ENCODE data around the gene SLC6A1.
"Not testable (repeated sequence)": the region's sequence is repeated elsewhere in the genome, so short reads cannot be mapped to it uniquely, and the experiment has no call there.

Gene SLC6A1

DNA sequence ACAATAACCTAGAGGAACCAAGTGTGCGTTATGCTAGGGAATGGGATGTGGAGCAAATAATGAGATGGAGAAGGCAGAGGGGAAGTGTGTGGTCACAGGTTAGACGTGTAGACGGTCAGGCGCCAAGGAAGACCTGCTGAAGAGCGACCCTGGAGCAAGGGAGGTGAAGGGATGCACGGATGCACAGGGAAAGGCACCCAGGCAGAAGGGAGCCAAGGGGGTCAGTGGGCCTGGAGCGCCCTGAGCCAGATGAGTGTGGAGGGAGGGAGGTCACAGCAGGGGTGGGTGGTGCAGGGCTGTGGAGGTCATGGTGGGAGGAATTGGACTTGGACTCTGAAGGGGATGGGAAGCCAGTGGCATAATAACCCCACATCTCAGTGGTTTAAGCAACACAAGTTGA is 70.2 kb downstream of the SLC6A1 start:
- DNase-seq: no peak

DNA sequence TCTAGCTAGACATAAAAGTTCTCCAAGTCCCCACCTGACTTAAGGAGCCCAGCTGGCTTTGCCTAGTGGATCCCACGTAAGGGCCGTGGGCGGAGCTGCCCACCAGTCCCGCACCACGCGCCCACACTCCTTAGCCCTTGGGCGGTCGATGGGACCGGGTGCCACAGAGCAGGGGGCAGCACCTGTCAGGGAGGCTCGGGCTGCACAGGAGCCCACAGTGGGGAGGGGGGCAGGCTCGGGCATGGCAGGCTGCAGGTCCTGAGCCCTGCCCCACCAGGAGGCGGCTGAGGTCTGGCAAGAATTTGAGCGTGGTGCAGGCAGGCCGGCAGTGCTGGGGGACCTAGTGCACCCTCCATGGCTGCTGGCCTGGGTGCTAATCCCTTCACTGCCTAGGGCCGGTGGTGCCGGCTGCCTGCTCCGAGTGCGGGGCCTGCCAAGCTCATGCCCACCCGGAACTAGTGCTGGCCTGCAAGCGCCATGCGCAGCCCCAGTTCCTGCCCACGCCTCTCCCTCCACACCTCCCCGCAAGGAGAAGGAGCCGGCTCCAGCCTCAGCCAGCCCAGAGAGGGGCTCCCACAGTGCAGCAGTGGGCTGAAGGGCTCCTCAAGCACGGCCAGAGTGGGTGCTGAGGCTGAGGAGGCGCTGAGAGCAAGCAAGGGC is 78.7 kb downstream of the SLC6A1 start:
- DNase-seq: no peak

DNA sequence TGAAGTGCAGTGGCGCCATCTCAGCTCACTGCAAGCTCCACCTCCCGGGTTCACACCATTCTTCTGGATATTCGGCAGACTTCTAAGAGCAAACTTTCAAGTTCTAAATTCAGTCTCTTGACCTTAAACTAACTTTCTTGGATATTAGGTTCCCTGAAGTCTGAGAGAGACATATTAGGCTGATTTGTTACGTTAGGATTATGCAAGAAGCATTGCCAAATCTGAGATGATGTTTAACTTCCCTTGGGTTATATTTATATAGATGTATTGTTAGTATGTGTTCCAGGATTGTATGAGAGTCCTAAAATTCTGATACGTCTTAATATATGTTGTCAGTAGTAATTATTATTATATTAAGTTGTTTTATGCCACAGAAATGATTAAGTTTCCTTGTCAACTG is 80.1 kb downstream of the SLC6A1 start:
- DNase-seq: no peak

DNA sequence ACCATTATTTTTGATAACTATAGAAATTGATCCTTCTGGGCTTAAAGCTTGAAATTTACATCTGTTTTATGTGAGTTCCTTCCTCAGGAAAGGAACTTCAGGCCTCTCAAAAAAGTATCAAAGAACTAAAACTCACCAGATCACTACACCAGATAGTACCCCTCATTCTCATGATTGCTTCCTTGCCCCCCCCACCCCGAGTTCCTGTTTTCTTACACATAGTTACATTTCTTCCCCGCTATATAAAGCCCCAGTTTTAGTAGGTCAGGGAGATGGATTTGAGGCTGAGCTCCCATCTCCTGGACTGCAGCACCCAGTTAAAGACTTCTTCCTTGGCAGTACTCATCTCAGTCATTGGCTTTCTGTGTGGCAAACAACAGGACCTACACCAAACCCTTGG is 81.5 kb downstream of the SLC6A1 start:
- no peak for DNase-seq

DNA sequence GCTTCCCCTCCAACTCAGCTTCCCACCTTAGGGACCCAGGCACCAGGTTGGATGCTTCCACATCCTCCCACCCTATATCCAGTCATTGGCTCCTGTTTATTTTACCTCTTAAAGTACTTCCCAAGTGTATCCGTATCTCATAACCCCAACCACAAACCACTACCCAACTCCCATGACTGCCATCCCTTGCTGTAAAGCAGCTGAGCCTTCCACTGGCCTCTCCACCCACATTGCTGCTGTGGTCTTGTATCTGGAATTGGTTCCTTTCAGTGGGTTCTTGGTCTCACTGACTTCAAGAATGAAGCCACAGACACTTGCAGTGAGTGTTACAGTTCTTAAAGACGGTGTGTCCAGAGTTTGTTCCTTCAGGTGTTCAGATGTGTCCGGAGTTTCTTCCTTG is 81.9 kb downstream of the SLC6A1 start:
- no peak for DNase-seq

DNA sequence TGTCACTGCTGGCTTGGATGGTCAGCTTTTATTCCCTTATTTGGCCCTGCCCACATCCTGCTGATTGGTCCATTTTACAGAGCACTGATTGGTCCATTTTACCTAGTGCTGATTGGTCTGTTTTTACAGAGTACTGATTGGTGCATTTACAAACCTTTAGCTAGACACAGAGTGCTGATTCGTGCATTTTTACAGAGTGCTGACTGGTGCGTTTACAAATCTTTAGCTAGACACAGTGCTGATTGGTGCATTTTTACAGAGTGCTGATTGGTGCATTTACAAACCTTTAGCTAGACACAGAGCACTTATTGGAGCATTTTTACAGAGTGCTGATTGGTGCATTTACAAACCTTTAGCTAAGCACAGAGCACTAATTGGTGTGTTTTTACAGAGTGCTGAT is 82.6 kb downstream of the SLC6A1 start:
- not testable (repeated sequence) for DNase-seq

DNA sequence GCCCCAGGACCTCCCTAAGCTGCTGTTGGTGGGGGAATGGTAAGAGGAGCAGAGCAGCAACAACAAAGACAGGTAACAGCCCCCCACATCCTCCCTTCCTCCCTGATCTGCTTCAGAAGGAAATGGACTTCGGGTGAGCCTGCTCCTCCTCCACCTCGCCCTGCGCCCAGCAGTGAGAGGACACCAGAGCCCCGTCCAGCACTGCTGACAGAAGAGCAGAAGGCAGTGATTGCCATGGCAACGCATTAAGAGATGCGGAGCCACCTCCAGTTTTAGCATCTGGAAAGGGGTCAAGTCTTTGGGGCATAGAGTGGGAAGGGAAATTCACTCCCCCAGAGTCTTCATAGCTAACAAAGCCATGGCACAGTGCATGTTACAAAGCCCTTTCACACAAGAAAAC is 84.2 kb downstream of the SLC6A1 start:
- DNase-seq: no peak

DNA sequence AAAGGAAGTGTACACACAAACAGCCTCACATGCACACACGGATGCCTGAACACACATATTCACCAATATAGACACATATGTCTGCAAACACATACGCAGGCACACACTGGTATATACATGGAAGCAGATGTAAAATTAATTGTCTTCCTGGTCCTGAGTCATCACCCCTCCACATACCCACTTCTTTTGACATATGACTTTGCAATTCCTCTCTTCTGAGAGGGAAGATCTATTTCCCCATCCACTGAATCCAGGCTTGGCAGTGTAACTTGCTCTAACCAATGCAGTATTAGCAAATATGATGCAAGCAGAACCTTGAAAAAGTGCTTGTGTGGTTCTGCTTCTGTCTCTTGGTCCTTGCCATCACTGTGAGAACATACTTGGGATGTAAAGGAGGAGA is 84.9 kb downstream of the SLC6A1 start:
- no peak for DNase-seq

DNA sequence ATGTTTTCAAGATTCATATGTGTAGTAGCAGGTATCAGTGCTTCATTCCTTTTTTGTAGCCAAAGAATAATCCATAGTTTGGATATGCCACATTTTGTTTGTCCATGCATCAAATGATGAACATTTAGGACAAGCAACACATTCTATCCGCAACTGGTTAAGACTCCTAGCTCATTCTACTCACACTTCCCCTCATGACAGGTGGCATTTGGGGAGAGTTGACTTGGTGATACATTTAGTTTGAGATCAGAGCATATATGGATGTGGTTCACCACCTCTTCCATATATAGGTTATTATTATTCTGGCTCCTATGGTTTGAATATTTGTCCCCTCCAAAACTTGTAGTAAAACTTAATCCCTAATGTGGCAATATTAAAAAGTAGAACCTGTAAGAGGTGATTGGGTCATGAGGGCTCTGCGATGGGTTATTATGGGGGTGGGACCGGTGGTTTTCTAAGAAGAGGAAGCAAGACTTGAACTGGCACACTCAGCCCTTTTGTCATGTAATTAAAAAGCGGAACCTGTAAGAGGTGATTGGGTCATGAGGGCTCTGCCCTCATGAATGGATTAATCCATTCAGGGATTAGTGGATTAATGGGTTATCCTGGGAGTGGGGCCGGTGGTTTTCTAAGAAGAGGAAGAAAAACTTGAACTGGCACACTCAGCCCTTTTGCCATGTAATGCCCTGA is 86.4 kb downstream of the SLC6A1 start:
- DNase-seq: no peak

DNA sequence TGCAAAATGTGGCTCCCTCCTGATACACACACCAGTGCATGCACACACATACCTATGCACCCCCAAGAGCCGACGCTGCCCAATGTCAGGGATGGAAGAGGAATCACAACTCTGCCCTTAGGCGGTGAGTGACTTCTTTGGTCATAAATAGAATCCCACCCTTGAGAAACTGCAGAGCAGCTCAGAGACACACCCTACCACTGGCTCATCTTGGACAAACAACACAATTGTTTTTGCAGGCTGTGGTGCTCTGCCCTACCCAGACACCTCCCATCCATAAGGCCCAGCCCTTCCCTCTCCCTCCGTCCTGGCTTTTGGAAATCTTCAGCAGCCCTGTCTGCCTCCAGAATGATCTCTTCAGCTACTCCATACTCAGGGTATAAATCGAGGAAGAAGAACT is 87.9 kb downstream of the SLC6A1 start:
- DNase-seq: no peak

DNA sequence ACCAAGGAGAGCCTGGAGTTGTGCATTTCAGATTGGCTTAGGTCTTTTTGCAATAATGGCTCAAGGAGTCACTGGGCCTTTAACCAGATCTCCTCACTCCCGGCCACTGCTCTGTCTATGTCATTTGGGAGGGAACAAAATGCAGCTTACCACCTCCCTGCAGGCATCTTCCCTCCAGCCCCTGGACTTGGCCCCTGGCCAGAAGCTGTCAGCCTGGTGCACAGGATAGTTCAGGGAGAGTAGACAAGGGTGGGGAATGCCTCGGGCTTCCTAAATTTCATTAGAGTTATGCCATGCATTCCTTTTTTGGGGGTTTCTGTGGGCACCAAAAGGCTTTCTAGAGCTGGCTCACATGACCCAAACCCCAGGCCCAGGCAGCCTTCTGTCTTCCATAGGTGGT is 91.5 kb downstream of the SLC6A1 start:
- no peak for DNase-seq

DNA sequence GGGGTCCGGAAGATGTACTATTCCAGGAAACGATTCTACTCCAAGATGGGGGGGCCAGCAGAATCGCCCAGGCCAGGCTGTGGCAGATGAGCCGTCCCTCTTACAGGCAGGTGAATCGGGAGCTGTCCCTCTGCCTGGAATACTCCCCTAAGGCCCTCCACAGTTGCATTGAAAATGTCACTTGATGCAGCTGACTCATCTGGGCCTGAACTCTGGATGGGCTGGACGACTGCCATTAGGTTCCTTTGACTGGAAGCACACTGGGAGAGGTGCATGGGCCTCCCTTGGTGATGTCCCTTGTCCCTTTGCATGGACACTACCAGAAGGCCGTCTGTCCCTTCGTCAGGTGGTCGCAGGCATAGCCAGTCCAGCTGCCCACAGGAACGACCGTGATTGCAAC is 92.1 kb downstream of the SLC6A1 start:
- DNase-seq: no peak

DNA sequence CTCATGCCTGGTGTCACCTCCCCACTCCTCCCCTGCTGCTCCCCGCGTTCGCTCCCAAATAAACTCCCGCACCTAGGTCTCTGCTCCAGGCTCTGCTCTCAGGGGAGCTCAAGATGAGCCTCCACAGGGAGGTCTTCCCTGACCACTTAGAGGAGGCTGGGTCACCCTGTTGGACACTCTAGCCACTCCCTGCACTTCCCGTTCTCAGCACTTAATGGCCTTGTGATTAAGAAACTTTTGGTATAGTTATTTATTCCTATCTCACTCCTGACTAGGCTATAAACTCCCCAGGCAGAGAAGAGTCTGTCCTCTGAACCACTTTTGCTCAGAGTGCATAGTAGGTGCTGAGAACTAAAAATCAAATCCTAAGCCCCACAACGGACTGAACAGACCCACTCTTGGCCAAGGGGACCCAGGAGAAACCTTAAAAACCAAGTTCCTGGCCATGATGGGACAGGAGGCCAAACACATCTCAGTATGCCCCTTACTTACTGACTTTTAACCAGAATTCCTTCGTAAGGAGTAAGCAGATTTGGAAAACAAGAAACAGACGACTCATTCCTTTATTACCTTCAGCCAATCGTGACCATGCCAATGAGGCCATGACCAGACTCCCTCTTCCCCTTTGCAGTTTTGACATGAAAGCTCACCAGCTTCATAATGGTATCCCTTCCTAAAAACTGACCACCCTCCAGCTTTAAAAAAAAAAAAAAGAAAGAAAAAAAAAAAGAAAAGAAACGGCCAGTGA is 92.7 kb downstream of the SLC6A1 start:
- no peak for DNase-seq

DNA sequence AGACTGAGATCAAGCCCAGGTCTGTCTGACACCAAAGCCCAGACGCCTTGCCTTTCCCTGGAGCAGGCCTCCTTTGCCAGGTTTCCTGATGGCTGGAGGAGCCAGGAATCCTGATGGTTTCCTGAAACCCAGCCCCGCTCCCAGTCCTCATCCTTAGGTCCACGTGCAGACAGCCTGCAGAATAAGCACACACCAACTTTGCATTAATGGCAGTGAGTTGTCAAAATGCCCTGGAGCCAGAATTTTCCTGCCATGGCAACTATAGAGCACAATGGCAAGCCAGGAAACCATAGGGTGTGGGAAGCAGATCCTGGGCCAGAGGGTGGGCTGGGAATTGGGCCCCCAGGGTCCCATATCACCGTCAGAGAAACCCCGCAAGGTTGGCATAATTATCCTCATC is 94.3 kb downstream of the SLC6A1 start:
- no peak for DNase-seq

DNA sequence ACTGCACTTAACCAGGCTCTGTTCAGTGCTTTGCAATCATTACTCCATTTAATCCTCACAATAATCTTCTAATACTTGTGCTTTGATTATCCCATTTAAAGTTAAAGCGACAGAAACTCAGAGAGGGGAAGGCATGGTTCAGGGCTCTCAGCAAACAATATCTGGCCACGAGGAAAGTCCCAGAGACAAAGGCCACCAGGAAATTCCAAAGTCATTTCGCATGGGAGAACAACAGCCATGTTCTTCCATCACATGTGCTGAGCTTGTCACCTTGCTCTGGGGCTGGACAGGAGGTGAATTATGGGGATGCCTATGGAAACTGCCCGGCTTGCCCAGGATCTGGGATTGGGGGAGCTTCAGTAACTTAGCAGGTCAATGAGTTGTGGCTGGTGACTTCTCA is 95.5 kb downstream of the SLC6A1 start:
- DNase-seq: no peak

DNA sequence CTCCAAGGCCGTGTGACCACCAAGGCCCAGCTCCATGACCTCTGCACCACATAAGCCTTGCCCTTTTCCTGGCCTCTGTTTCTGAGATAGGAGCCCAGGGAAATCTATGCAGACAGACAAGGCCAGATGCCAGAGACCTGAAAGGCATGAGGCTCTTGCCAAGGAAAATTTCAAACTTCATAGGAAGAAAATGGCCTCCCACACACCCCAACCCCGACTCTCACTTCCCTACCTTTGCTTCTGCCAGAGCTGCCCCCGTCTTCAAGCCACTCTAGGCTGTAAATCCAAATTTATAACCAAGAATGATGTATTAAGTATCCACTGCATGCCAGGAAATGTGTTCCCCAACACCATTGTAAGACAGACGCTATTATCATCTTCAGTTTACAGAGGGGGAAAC is 96.3 kb downstream of the SLC6A1 start:
- no peak for DNase-seq
